HG02852 (cell line): Measurements from ENCODE around the gene ZDHHC8.

Experiments
- ATAC-seq: cut with Tn5 transposase; IDR thresholded peaks from one replicate; pipeline ENCODE4 v1.9.1; 2021; ENCODE audit warnings: mild to moderate bottlenecking, moderate library complexity; ENCODE audit not compliant: unreplicated experiment

ZDHHC8 gene

DNA sequence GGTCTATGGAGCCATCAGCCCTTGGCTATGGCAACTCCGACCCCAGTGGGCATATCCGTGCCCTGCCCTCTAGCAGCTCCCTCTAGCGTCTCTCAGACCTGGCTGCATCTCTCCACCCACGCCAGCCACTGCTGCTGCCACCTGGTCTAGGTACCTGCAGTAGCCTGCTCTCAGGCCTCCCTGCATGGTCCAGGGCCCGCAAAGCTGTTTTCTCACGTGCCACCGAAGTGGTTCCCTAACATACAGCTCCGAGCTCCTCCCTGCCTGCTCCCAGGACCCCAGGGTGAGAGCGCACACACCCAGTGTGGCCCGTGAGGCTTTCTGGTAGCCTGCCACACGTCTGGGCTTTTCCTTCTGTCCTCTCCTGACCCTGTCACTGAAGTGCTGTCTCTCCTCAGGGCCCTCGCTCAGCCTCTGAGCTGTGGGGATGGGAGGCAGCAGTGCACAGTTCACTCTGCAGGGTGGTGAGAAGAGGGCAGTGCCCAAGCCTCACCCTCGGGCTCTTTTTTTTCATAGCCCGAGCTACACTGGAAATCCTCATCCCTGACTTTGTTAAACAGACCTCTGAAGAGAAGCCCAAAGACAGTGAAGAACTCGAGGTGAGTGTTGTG is 37.3 kb upstream of the ZDHHC8 start:
- no peak for ATAC-seq

DNA sequence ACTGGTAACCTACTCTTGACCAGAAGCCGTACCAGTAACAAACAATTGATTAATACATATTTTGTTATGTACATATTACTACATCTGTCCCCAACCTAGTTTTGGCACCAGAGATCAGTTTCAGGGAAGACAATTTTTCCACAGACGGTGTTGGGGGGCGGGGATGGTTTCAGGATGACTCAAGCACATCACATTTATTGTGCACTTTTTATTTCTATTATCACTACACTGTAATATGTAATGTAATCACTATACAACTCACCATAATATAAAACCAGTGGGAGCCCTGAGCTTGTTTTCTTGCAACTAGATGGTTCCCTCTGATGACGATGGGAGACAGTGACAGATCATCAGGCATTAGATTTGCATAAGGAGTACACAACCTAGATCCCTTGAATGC is 36.1 kb upstream of the ZDHHC8 start:
- ATAC-seq = no peak

DNA sequence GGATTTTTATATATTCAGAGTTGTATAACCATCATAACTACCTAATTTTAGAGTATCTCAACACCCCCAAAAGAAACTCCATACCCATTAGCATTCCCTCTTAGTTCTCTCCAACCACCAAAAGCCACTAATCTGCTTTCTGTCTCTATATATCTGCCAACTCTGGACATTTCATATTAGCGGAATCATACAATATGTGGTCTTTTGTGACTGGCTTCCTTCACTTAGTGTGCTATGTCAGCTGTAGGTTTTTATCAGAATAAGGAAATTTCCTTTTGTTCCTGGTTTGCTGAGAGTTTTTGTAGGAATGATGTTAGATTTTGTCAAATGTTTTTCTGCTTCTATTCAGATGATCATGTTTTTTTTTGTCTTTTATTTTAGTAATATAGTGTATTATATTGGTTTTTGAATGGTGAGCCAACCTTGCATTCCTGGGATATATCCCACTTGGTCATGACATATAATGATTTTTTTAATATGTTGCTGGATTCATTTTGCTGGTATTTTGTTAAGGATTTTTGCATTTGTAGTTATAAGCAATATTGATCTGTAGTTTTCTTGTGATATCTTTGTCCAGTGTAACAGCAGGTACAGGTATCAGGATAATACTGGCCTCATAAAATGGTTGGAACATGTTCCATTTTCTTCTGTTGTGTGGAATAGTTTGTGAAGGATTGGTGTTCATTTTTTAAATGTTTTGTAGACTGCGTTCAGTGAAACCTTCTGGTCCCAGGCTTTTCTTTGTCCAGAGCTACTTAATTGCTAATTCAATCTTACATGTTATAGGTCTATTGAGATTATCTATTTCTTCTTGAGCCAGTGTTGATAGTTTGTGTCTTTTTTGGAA is 34.8 kb upstream of the ZDHHC8 start:
- no peak for ATAC-seq

DNA sequence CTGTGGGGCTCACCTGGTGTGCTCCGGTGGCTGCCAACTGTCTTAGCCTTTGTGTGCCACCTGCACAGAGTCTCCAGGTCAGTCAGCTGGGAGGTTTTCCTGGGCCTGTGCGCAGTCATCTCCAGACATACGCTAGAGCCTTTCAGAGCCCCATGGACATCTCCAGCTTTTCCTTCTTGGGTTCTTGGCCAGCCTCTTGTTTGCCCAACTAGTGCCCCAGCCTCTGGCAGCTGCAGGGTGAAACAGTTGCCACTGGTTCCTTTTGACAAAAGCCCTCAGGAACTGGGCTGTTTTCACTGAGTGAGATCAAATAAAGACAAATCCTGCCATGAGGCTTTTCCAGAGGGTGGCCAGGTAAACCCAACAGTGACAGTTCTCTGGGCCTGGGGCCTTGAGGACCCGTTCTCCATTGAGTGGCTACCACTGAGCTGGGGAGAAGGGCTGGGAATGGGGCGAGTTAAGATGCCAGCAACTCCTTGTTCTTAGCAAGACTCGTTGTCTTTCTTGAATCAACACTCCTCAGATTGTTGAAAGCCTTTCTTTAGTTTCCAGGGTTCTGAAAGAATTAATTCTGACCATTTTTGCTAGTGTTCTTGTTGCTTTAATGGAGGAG is 32.4 kb upstream of the ZDHHC8 start:
- ATAC-seq = no peak

DNA sequence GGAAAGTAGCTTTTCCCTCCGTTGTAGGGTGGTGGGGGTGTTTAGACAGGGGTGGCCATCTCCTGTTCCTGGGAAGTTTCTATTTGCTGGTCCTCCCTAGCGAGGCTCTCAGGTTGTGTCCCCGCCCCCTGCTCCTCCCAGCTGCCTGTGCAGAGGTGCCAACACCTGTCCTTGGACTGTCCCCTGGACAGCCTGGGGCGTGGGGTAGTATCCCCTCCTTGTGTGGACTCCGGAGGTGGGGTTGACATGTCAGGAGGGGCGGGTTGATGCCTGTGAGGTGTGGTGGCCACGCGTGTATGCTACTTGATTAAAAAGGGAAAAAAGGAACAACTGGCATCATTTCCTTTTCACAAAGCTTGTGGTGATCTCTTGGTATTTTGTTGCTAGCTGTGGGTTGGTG is 30.0 kb upstream of the ZDHHC8 start:
- ATAC-seq = no peak

DNA sequence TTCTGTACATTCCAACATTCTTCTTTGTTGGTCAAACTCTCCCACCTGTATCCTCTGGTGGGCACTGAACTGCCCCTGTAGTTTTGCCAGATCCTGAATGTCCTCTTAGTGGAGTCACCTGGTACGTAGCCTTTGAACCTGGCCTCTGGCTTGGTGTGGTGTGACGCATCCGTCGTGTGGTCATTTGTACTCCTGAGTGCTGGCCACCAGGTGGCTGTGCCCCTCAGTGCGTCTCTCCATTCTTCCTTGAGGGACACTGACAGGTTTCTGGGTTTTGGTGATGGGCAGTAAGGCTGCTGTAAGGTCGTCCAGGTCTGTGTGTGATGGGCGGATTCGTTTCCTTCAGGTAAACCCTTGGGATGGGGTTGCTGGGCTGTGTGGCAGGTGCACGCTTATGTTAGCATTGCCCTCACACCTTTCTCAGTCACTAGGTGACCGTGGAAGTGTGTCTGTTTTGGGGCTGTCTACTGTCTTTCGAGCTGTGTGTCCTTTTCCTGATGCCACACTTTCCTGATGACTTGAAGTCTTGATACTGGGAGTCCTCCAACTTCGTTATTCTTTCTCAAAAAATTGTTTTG is 29.3 kb upstream of the ZDHHC8 start:
- no peak for ATAC-seq

DNA sequence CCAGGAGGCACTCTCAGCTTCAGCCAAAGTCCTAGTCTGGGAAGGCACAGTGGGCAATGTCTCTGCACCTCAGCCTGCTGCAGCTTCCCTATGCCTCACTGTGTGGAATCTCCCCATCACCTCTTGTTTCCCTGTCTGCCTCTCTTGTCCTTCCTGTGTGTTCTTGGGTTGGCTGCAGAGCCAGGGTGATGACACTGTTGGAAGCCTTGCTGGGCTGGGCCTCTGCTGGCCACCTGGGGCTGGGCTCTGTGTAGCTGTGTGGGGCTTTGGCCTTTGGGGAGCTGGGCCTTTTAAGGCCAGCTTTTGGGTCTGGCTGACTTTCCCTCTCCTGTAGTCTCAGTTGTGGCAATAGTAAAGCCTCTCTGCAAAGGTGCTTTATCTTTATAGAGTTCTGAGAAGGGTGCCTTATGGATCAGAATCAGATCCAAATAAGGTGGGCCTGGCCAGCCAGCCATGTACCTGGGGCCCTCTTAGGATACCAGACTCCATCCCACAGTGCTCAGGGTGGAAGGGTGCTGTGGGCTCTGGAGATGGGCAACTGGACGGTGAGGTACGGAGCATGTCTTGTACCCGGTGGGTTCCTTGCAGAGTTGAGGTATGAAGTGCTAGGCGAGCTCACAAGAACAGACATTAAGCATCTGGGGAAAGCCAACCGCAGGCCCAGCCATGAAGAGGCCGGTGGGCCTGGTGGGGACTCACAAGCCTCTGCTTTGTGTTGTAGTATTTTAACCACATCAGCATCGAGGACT is 26.0 kb upstream of the ZDHHC8 start:
- no peak for ATAC-seq

DNA sequence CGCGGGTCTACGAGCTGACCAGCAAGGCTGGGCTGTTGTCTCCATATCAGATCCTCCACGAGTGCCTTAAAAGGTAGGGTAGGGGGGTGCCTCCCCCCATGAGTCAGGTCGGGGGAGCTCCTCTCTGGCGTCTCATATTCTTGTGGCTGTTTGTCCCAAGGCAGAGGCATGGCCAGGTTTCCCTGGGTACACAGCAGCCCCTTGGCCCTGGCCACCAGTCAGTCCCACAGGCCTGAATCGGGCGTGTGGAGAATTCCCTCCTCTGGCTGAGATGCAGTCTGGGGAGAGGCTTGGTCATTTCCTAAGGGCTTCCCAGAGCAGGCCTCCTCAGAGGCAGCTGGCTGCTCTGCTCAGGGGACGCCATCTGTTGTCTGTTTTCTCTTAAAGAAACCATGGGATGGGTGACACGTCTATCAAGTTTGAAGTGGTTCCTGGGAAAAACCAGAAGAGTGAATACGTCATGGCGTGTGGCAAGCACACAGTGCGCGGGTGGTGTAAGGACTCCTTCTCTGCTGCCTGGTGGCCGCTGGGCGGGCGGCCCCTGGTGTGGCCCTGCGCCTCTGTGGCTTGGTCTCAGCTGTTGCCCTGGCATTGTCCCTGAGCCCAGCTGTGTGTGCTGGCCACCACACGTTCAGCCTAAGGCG is 25.3 kb upstream of the ZDHHC8 start:
- no peak for ATAC-seq

DNA sequence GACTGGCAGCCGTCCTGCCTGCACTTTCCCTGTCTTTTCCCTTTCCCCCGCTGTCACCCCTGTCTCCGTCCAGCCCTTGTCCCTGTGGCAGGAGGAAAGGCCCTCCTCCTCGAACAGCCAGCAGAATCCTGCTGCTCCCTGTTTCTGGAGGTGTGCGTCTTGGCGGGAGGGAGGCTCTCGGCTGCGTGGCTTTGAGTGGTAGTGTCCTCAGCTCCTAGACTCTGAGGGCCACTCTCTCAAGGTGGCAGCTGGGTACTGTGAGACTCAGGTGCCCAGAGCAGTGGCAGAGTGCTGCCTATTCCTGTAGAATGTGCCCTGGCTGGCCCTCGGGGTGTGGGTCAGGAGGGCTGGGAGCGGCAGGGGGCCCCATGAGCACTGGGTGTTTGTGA is 24.8 kb upstream of the ZDHHC8 start:
- no peak for ATAC-seq

DNA sequence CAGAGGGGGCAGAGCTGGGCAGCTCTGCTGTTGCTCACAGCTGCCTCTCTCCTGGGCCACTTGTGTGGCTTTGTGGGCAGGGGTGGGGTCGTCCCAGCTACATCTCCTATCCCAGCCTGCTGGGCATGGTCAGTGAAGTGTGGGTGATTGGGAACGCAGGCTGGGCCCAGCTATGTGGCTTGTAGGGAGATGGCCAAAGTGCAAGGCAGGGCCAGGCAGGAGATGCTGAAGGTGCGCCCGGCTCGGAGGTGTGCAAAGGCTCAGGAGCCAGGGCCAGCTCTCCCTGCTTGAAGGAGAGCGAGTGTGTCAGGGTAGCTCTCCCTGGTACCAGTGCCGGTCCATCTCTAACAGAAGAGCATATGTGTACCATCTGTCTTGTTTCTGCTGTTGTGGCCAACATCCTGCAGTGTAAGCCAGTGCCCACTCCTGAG is 24.1 kb upstream of the ZDHHC8 start:
- ATAC-seq = no peak

DNA sequence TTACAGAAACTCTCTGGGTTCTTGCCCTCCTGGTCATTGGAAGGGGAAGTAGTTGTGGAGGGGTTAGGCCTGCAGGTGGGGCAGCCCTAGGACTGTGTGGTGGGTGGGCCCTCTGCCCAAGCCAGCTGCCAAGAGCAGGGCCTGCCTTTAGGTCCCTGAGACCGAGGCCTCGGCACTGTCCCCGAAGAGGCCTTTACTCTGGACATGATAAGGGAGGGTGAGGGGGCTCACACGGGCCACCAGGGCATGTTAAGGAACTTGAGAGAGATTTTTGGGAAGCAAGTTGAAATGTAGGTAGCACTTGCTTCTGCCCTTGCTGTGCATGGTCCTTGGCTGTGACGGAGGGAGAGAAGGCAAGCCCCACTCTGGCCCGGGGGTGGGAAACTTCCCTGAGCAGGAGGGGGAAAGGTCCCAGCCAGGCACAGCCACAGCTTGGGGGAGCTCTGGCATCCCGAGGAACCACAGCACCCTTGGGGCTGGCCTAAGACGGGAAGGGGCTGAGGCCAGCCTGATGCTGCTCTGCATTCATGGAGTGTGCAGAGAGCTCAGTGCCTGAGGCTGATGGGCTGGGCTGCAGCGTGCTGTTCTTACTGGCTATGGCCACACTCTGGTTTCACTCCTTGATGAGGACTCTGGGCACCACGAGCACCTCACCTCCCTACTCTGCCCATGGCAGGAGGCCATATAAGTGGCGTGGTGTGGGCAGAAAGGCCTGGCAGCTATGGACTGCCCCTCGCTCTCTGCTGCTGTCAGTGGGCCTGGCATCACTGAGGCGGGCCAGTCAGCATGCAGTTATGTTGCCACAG is 23.4 kb upstream of the ZDHHC8 start:
- no peak for ATAC-seq

DNA sequence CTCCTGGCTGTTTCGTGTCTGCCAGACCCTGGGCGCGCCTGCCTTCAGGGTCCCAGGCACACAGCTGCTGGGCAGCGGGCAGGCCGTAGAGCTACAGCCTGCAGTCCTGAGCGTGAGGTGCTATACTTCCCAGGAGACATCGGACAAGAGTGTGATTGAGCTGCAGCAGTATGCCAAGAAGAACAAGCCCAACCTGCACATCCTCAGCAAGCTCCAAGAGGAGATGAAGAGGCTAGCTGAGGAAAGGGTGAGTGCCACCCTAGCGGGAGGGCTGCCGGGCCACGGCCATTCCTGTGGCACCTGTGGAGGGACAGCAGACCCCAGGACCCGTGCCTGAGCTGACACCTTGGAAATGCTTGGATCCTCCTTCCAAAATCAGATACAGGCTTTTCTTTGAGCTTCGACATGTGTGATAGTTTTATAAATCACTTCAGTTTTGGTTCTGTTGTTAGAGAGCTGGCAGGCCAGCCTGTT is 22.8 kb upstream of the ZDHHC8 start:
- ATAC-seq = no peak

DNA sequence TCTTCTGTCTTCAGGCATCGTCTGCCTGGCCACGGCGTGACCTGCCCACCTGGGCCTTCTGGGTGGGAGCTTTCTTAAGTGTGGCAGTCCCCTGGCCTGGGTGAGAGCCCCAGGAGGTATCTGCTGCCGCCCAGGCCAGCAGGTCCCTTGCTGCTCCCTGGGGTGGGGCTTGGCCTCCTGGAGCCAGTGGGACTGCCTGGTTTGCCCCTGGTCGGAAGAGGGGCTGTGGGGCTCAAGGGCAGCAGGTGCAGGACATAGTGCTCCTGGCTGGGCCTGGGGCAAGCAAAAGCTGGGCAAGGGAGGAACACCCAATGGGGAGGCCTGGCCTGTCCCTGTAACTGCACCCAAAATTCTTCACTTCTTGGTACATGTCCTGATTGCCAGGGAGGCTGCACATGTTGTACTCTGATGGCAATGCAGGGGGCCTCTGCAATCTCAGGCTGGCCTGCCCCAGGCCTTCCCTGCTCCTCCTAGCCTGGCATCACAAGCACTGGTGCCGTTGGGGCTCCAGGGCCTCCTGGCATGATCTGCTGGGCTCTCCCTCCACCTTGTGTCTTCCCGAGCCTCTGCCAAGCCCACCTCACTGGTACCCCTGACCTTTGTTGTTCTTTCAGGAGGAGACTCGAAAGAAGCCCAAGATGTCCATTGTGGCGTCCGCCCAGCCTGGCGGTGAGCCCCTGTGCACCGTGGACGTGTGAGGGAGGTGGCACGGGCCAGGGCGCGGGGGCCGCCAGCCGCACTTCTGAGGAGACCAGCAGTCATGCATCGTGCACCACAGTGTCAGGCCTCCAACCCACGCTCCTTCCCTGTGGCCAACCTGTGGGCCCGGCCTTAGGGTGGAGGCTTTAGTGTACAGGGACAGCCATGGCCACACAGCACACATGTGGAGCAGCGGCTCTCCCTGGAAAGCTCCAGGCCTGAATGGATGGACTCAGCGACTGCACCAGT is 21.9 kb upstream of the ZDHHC8 start:
- no peak for ATAC-seq

DNA sequence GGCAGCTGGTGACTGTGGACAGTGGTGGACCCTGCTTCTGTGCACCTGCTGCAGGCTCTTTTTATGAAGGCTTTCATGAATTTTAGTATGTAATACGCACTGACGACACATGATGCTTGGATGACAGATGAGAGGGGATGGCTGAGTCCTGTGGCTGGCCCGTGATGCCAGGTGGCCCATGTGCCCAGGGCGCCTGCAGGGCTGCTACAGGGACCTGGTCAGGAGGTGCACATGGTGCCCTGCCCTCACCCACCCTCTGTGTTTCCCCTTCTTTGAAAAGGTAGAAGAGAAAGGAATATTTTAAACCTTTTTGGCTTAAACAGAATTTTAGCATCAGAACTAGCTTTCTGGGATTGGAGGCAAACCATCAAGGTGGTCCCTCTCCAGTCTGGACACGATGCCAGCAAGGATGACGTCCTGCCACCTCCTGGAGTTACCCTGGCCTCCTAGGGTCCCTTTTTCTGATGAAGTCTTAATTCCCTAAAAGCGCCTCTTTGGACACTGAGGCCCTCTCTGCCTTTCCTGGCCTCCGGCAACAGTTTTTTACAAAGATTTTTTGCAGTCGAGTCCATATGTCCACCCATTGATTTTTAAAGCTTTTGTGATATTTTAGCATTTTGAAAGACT is 21.1 kb upstream of the ZDHHC8 start:
- no peak for ATAC-seq

DNA sequence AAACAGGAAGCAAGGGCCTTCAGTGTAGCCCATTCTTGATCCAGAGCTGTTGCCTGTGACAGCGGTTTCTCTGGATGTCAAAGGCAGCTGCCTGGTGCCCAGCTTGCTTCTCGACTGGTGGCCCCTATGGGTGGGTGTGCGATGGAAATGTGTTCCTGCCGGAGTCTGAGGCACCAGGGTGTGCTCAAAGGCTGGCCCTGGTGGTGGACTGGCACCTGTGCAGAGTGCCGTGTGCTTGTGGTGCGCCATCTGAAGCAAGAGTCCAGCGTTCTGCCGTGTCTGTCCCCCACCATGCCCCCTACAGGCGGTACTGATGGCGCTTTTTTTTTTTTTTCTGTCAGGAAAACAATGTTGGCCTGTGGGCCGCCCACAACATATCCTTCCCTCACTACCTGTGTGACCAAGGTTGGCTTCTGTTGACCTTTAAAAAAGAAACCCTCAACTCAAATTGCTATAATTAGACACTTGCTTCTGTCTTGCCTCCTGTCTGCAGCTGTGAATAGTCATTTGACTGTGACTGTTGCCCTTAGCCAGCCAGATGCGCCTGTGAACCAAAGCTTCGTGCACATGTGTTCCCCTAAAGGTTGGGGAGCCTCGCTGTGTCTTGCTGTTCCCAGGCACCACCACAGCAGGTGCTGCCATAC is 20.4 kb upstream of the ZDHHC8 start:
- ATAC-seq = no peak

DNA sequence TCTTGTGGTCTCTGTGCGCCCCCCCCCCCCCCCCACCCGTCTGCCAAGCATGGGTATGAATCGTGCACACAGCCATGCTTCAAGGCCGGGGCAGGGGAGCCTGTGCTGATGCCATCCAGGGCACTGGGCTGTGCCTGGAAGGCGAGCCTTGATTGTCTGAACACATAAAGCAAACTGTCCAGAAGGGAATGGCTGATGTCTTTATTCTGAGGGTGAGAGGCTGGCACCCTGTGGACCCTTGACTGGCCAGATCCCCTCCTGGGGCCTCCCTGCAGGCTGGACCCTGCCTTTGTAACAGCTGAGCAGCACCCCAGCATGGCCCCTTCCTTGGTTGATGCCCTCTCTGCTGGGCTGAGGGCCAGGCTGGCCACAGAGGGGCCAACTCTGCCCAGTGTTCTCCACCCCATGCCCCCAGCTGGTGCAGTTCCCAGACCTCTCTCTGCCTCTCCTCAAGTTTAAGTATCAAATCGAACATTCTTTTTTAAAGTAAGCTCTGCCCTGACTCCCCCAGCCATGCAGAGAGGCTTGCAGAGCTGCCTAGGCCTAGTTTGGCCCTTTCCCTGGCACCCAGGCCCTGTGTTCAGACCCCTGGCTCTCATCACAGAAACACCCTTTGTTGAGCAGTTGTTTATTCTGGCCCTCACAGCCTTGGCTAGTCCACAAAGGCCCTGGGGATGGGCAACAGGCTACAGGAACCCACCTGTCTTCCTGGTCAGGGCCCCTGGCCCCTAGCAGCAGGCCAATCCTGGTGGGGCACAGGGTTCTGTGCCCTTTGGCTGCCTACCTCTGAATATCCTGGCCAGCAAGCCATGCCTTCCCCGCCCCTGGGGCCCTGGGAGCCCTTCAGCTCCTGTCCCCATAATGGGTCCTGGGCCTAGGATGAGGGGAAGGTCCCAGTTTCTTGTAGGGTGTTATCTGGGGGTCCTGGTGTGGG is 19.6 kb upstream of the ZDHHC8 start:
- no peak for ATAC-seq
